Measurements from ENCODE around the gene SPTBN5.
"Not testable (repeated sequence)": the region's sequence is repeated elsewhere in the genome, so short reads cannot be mapped to it uniquely, and the experiment has no call there.

SPTBN5 gene

DNA sequence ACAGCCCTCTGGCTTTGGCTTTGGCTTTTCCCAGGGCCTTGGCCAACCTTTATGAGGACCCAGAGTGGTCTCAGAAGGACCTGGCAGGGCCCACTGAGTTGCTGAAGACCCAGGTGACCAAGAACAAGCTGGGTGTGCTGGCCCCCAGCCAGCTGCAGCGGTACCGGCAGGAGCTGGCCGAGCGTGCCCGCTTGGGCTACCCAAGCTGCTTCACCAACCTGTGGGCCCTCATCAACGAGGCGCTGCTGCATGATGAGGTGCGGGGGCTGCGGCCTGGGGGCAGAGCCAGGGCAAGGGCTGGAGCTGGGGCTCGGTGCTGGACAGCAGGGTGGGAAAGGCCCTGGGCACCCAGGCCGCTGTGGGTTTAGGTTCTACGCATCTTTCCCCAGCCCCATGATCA, 49.0 kb downstream of the SPTBN5 start:
- no peak for DNase-seq (ENCODE audit: low read depth)

GRCh38 chr15:41843571-41843970, 50.3 kb downstream of the SPTBN5 start:
- DNase-seq (ENCODE audit: low read depth): no peak

GRCh38 chr15:41842229-41842628, 51.6 kb downstream of the SPTBN5 start:
- DNase-seq (ENCODE audit: low read depth): no peak

DNA sequence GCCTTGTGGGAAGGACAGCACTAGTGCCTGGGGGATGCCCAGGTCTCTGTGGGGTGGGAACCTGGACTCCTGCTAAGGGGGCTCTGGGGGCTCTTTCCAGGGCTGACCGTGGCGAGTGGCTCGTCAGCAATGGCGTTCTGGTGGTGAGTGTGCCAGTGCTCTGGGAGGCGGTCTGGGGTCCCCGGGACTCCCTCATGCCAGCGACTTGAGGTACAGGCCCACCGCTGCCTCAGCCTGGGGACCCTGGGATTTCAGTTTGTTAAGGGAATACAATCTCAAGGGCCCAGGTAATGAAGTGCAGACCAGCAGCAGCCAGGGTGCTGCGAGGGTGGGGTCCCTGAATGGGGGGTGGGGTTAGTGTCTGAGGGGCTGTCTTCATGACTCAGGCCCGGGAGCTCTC, 52.7 kb downstream of the SPTBN5 start:
- no peak for DNase-seq (ENCODE audit: low read depth)

GRCh38 chr15:41840673-41841072, 53.2 kb downstream of the SPTBN5 start:
- DNase-seq (ENCODE audit: low read depth): no peak

DNA sequence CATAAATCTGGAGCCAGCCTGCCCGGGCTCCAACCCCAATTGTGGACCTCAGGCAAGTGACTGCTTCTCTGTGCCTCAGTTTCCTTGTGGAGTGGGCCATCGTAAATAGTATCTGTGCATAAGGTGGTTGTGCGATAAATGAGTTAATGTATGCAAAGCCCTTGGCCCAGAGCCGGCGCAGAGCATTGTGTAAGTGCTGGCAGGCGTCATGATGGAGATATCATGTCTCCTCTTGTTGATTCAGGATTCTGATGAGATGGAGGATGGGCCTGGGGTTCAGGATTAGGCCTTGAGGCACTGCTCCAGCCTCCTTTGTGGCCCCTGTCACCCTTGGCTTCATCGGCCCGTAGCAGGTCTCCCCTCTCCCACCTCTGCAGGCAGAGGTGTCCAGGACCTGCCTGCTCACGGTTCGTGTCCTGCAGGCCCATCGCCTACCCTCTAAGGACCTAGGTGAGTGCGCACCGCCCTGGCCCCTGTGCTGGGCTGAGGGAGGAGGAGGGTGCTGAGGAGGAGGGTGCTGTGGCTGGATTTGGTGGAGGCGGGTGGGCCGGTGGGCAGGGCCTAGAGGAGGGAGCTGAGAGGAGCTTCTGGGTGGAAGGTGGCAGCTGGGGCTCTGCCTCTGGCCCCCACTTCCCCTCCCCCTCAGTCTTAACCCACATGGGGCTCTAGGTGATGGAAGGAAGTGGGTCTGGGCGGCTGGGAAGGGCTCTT, 53.9 kb downstream of the SPTBN5 start:
- DNase-seq (ENCODE audit: low read depth): no peak

DNA sequence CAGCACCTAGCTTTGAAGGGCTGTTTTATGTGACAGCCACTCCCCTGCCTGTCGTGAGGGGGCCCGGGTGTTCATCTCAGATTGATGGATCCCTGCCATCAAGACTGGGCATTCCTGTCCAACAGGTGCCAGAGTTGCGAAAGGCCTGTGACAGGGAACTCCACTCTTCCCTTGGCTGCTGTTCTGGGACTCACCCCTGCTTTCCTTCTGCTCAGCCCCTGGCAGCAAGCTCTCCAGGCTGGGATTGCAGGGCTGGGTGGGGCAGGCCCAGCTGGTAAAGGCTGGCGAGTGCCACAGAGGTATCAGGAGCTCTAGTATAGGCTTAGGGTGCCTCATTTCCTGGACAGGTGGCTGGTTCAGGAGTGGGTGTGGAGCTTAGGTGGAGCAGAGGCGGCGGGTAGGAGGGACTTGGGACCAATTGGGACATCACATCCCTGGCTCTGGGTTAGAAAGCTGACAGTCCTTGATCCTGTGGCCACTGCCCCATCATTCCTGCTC, 55.4 kb downstream of the SPTBN5 start, which contains the start of gene PLA2G4B:
Gene PLA2G4B (plus strand): TSS at position 448 of the 498 bp plus-strand sequence. CDS start 67 bp downstream, outside the sequence.
- DNase-seq (ENCODE audit: low read depth): no peak

GRCh38 chr15:41836713-41837454, 57.0 kb downstream of the SPTBN5 start:
- no peak for DNase-seq (ENCODE audit: low read depth)

DNA sequence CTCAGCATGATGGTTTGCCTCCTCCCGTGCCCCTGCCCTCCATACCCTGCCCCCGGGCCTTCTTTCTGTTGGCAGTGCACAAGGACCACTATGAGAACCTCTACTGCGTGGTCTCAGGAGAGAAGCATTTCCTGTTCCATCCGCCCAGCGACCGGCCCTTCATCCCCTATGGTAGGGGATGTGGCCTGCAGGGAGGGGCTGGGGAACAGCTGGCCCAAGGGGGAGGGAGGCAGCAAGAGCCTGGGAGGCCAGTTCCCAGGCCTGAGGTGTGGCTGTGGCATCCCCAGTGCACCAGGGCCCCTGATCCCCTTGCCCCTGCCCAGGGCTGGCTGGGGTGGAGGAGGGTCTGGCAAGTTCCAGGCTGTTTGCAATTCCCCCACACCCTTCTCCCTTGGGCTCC, 57.8 kb downstream of the SPTBN5 start:
- DNase-seq (ENCODE audit: low read depth): no peak

GRCh38 chr15:41834096-41834495, 59.8 kb downstream of the SPTBN5 start:
- DNase-seq (ENCODE audit: low read depth): no peak

GRCh38 chr15:41832875-41833274, 61.0 kb downstream of the SPTBN5 start:
- DNase-seq (ENCODE audit: low read depth): no peak

DNA sequence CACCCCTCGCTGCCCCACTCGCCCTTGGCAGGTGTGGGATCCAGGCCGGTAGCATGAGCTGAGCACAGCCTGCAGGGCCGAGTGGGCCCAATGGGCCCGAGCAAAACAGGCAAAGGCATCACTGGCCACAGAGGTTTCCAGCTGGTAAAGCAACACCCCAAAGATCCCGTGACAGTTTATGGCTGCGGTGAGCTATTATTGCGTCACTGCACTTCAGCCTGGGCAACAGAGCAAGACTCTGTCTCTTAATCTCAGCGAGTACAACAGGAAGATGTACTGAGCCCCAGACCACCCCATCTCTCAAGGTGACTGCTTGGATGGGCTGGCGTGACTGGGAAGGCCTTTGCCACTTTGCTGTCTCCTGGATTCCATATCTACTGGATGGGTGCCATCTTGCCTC, 61.6 kb downstream of the SPTBN5 start:
- DNase-seq (ENCODE audit: low read depth): no peak

DNA sequence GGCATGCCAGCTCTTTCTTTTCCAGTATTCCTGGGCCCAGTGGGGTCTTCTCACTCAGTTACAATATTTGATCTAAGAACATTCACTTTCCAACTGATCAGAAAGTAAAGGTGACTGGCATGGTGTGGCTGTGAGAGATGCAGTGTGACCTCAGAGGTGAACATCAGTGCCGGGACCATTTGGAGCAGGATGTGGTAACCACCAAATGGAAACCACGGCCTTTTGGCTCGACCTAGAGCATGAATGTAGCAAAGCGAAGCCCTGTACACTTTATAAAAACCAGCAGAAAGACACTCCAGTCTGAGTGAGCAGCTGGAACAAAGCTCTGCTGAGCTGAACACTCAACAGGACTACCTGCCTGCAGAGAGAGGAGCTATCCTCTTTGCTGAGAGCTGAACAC, 62.6 kb downstream of the SPTBN5 start:
- not testable (repeated sequence) for DNase-seq (ENCODE audit: low read depth)

DNA sequence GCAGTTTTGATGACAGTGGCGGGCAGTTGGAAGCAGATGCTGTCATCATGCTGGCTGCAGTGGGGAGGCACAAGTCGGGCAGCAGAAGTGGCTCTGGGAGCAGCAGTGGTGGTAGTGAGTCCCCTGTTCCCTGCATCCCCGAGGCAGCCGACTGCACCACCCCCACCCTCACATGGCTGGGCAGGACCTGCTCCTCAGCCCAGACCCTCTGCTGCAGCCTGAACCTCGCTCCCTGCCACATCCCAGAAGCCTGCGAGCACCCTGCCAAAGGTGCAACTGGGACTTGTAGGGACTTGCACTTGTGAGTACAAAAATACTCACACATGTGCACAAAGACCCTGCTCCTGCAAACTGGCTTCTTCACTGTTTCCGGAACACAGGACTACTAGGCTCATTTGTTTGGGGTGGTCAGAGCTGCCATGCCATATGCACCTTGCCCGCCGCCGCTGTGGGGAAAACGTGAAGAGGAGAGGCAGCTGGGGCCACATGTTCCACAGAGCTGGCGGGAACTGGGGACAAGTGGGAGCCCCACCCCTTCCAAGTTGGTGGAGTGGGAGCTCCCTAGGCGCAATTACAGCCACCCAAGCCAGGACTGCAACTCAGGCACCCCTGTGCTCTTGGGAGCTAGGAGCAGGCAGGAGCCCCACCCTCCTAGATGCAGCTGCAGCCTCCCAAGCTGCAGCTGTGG, 63.8 kb downstream of the SPTBN5 start:
- no peak for DNase-seq (ENCODE audit: low read depth)

DNA sequence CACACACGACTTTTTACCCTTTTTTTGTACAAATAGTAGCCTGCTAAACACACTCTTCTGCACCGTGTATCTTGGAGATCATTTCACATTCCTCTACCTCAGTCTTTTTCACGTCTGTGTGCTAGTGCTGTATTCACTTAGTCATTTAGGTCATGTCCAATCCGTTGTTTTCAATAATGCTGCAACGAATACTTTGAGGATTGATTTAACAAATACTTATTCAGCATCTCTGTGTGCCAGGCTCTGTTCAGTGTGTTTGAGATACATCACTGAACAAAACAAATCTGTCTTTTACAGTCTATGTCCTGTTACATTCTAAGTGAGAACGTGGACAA, 65.1 kb downstream of the SPTBN5 start:
- peak; percentile 17 for DNase-seq (ENCODE audit: low read depth)

- DNase-seq (ENCODE audit: low read depth): peak; percentile 72
Measured at GRCh38 chr15:41827880-41828806, 65.7 kb downstream of the SPTBN5 start, which contains the start of gene JMJD7. TSS of gene JMJD7 (plus strand) at chr15:41828092. CDS start at chr15:41828125, 33 bp downstream.

DNA sequence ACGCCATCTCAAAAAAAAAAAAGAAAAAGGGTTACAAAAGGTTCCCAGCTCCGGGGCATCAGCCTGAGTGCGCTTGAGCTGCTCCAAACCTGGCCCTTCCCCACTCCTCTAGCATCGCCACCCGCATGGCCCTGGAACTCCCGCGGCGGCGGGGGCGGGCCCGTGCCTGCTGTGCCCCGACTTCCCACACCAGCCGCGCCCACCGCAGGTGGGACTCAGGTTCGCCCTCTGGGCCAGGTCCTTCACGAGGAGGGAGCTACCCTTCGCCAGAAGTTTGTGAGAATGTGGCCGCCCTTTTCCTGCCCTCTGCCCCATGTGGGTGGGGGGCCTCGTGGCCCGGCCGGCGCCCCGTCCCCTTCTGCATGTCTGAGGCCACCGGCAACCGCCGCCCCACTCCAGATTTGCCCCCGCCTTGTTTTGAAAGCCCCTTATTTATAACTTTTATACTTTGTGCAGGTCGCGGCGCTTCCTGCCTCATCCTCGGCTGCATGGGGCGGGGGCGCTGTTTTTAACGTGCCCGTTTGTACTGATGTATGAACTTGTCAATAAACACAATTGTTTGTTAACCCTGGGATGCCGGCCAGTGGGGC, 66.5 kb downstream of the SPTBN5 start:
- DNase-seq (ENCODE audit: low read depth): no peak

DNA sequence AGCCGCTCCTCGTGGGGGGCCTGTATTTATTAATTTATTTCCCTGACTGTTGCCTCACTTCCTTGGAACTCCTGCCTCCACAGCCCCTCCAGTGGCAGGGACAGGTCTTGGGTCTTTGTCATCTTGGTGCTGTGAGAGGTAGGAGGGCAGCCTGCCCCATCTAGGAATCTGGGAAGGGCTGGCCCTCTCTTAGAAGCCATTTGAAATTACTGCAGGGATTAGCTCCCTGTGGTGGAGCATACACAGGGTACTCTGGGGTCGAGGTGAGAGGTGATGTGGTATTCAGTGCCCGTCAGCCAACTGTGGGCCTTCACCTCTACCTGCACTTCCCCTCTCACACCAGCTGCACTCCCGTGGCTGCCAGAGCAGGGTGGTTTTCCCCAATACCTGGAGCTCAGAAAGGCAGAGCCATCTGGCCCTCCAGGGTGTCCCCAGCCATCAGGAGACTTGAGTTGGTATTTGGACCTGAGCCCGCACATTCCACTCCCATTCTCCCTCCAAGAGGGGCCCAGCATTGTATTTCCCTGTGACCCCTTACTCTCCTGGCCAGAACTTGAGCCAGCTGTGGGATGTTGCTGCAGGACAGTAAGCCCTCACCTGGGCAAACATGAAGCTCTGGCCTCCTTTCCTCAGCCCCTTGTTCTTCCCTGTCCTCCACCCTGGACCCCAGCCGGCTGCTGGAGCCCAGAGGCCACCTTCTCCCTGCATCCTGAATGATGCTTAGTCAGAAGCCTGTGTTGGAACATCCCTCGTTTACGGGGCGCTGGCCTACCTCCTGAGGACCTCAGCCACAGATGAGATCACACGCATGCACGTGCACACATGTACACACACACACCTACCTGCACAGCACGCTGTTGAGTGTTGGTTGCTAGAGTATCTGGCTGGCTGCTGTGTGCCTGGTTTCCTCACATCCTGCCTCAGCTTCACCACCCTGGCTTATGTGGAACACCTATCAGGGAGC, 68.0 kb downstream of the SPTBN5 start:
- DNase-seq (ENCODE audit: low read depth): no peak

DNA sequence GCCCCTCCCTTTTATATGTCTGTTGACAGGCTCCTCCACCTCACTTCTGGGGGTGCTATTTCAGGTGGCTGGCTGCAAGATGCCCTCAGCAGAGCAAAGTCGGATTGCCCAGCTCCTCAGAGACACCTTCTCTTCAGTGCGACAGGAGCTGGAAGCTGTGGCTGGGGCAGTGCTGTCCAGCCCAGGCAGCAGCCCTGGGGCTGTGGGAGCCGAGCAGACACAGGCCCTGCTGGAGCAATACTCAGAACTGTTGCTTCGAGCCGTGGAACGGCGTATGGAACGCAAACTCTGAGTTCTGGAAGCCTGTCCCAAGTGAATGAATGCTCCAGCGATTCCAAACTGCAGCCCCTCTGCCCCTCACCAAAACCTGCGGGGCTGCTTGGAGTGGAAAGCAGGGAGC, 68.7 kb downstream of the SPTBN5 start:
- DNase-seq (ENCODE audit: low read depth): no peak

Measured in amniotic epithelial cell (primary cell).